Endothelial cell of umbilical vein (primary cell): Measurements from ENCODE around the gene PARK7. TPM values are rescaled to one million over a fixed set of nuclear protein-coding genes. Genes with fewer than 3 reads are reported as not detected.

ENCODE experiments used
- BruUV-seq: library from RNA; stranded (reverse); fragments of 400-500 nt; replicated peaks from 2 replicates; lab custom pipeline; 2021; lab: Mats Ljungman, UMichigan
- CTCF ChIA-PET: fragments of 300-600, 350-600 bp; sonication (Branson Sonifier 250); formaldehyde crosslinking; loops from one replicate; lab custom pipeline; 2021; ENCODE audit warnings: antibody characterized with exemption, inconsistent platforms; lab: Charles Lee
- POLR2A ChIA-PET: fragments of 300-600, 350-600 bp; sonication (Branson Sonifier 250); formaldehyde crosslinking; loops from one replicate; lab custom pipeline; 2021; ENCODE audit warnings: antibody characterized with exemption, inconsistent platforms; lab: Charles Lee
- DNase-seq: peaks from one replicate; pipeline ENCODE4 v3.0.0-alpha.2; 2011; ENCODE audit warnings: low read depth, low spot score
- FAIRE-seq: peaks from 2 replicates; lab custom pipeline; 2011; peaks lifted over from hg19 to GRCh38; lab: Jason Lieb, UNC
- H2AFZ ChIP-seq: 2 replicates; pipeline ENCODE4 v1.6.0; 2012; ENCODE audit warnings: low read depth, low read length, control low read depth, inconsistent platforms
- H3K27ac ChIP-seq: 2 replicates; pipeline ENCODE4 v1.5.1; 2011; ENCODE audit warnings: low read depth, mild to moderate bottlenecking, control low read depth, low read length, moderate library complexity; ENCODE audit not compliant: insufficient read depth
- H3K27me3 ChIP-seq, 2 experiments: 2 replicates each; pipeline versions ENCODE4 v1.6.0 to v1.6.1; 2011; ENCODE audit warnings: low read length in 2 of 2, mixed read lengths in 1 of 2; ENCODE audit not compliant: control insufficient read depth in 2 of 2, insufficient read depth in 2 of 2
- H3K36me3 ChIP-seq, 2 experiments: 2 replicates in 1 of 2; 3 replicates in 1 of 2; pipeline ENCODE4 v1.5.1; 2011; ENCODE audit warnings: low read length in 2 of 2, mild to moderate bottlenecking in 1 of 2, moderate library complexity in 1 of 2; ENCODE audit not compliant: control insufficient read depth in 2 of 2, insufficient read depth in 2 of 2; ENCODE audit errors: extremely low read depth in 1 of 2
- H3K4me1 ChIP-seq: 3 replicates; pipeline ENCODE4 v1.5.1; 2011; ENCODE audit warnings: mild to moderate bottlenecking, low read length; ENCODE audit not compliant: control insufficient read depth, insufficient read depth; ENCODE audit errors: extremely low read depth
- H3K4me2 ChIP-seq: 2 replicates; pipeline ENCODE4 v1.6.1; 2011; ENCODE audit warnings: low read length, control low read depth, mixed read lengths; ENCODE audit not compliant: insufficient read depth
- H3K4me3 ChIP-seq, 3 experiments: fragments of 200-600 bp in 1 of 3; sonication (generic), shearing (Covaris generic) in 1 of 3; replicated peaks in 1 of 3; 2 replicates each; pipeline ENCODE4 v1.5.1; 2011 to 2016; ENCODE audit warnings: control low read depth in 3 of 3, low read length in 3 of 3, mild to moderate bottlenecking in 2 of 3, inconsistent platforms in 1 of 3, low read depth in 1 of 3, moderate library complexity in 1 of 3; ENCODE audit not compliant: insufficient read depth in 1 of 3
- H3K79me2 ChIP-seq: 2 replicates; pipeline ENCODE4 v1.6.0; 2012; ENCODE audit warnings: low read length, inconsistent platforms; ENCODE audit not compliant: control insufficient read depth, insufficient read depth
- H3K9ac ChIP-seq: replicated peaks from 2 replicates; pipeline ENCODE3; 2011; ENCODE audit warnings: low read length, control low read depth; ENCODE audit not compliant: insufficient read depth; ENCODE audit errors: extremely low read depth
- H3K9me1 ChIP-seq: replicated peaks from 3 replicates; pipeline ENCODE4 v1.6.0; 2011; ENCODE audit warnings: mild to moderate bottlenecking, low read length; ENCODE audit not compliant: control insufficient read depth, insufficient read depth; ENCODE audit errors: extremely low read depth
- H3K9me3 ChIP-seq: replicated peaks from 2 replicates; pipeline ENCODE4 v1.5.1; 2012; ENCODE audit warnings: low read length, inconsistent platforms; ENCODE audit not compliant: control insufficient read depth, insufficient read depth
- H4K20me1 ChIP-seq: replicated peaks from 2 replicates; pipeline ENCODE3; 2011; ENCODE audit warnings: mild to moderate bottlenecking, low read length; ENCODE audit not compliant: control insufficient read depth, insufficient read depth; ENCODE audit errors: extremely low read depth
- EZH2 ChIP-seq: IDR thresholded peaks from 2 replicates; pipeline ENCODE4 v1.6.1; 2012; ENCODE audit warnings: borderline replicate concordance, low read depth, mild to moderate bottlenecking, moderate library complexity, low read length, inconsistent platforms; ENCODE audit not compliant: severe bottlenecking
- GATA2 ChIP-seq: IDR thresholded peaks from 2 replicates; pipeline ENCODE4 v1.7.0; 2011; ENCODE audit warnings: low read depth, mild to moderate bottlenecking, moderate library complexity, mixed read lengths, low read length; ENCODE audit not compliant: insufficient read length, insufficient read depth
- JUN ChIP-seq: IDR thresholded peaks from 2 replicates; pipeline ENCODE4 v1.6.1; 2011; ENCODE audit warnings: borderline replicate concordance, low read depth; ENCODE audit not compliant: insufficient read length, insufficient read depth
- POLR2A ChIP-seq: IDR thresholded peaks from 2 replicates; pipeline ENCODE4 v1.6.1; 2012; ENCODE audit warnings: low read depth, mild to moderate bottlenecking, control low read depth, low read length
- POLR2AphosphoS5 ChIP-seq: IDR thresholded peaks from 2 replicates; pipeline ENCODE4 v1.6.1; 2012; ENCODE audit warnings: low read depth, mild to moderate bottlenecking, control low read depth, low read length, moderate library complexity; ENCODE audit not compliant: insufficient read depth
- dilution Hi-C: fragments of 300-500 bp; cut with MboI; formaldehyde crosslinking; loops from one replicate; pipeline ENCODE4 v1.15.0; 2019; ENCODE audit warnings: low sequenced_read_pairs; ENCODE audit not compliant: extremely low pct_ligation_motif_present
- intact Hi-C: fragments of 100-400 bp; cut with micrococcal nuclease; formaldehyde crosslinking; loops from one replicate; pipeline ENCODE4 v1.10.0; 2022
- polyA plus RNA-seq, 4 experiments: library from polyadenylated mRNA; depleted of rRNA in 3 of 4; stranded (reverse) in 3 of 4; unstranded in 1 of 4; fragments of >200 nt; gene quantifications; 2 replicates each; pipeline versions ENCODE4 v1.2.1 to v1.2.3, GENCODE V29; 2011 to 2012; ENCODE audit warnings: missing spikeins in 1 of 4
- total RNA-seq: library from RNA; stranded (reverse); gene quantifications from 2 replicates; pipeline ENCODE4 v1.2.3, GENCODE V29; 2021
- TF ChIP-seq, protein P1 (sequence below): IDR thresholded peaks from 2 replicates; pipeline ENCODE4 v1.6.1; 2011; ENCODE audit not compliant: insufficient read depth, insufficient read length
- TF ChIP-seq, protein P2 (sequence below), 2 donors: IDR thresholded peaks; 1 replicate in 1 of 2; 2 replicates in 1 of 2; pipeline ENCODE4 v1.5.1; 2011; ENCODE audit warnings: low read length in 2 of 2, mild to moderate bottlenecking in 2 of 2, moderate library complexity in 2 of 2, control low read depth in 1 of 2, inconsistent platforms in 1 of 2, low read depth in 1 of 2; ENCODE audit not compliant: insufficient read depth in 1 of 2; ENCODE audit errors: extremely low read depth in 1 of 2

PARK7 gene
- total and polyA plus RNA-seq, 2 donors (not counting 3 experiments of a cell fraction or from before 2014, with no cell fraction given) = 203 to 294 TPM

DNA sequence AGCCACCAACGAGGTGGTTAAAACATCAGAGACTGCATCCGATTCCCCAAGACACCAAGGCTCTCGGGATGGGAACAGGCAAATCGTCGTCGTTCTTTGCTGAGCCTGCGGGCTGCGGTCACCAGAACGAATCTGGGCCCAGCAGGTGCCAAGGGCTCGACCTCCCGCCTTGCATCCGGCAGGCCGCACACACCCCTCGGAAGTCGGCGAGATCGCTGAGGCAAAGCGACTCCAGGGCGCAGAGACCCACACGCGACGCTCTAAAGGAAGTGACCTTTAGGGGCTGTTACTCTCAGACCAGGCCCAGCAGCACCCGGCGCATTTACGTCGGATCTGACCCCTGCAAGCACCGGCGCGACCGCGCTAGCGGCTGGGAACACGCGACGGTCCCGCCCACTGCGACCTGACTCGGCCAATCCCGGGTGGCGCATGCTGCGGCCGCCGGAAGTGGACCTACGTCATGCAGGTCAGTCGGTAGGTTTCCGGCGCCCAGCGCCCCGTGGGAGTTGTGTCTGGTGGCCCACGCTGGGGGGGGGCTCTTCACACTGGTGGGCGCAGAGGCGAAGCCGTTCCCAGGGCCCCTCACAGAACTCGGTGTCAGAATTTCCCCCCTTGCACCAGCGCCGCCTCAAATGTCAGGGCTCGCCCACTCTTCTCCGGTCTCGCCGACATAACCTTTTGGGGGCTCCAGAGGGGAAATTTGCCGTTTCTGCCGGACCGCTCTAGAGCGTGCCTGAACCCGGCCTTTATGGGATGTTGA, 7.5 kb upstream of the PARK7 start:
- CTCF ChIA-PET = no interaction called here
- H4K20me1 ChIP-seq = no peaks in the 10 kb centered on the region
- peak overlapping the region; percentile 85 for H3K4me2 ChIP-seq
- BruUV-seq = TSS peak; percentile 96
- no peaks in the 10 kb centered on the region for H3K79me2 ChIP-seq
- POLR2A ChIA-PET = no interaction called here
- peak overlapping the region; percentile 74 for H3K27ac ChIP-seq
- H3K4me3 ChIP-seq = peak overlapping the region; percentile 43 to 63 (median 56)
- H3K4me1 ChIP-seq = peaks cover 8% of the 10 kb centered on the region
- no peaks in the 10 kb centered on the region for H3K9me3 ChIP-seq
- FAIRE-seq (peak; percentile 91), DNase-seq (peak; percentile 83)
- no peaks in the 10 kb centered on the region for H3K36me3 ChIP-seq
- no peaks in the 10 kb centered on the region for H3K9me1 ChIP-seq
- TF ChIP-seq POLR2AphosphoS5 = peak; percentile 69
- peak; percentile 77 for TF ChIP-seq POLR2A
- TF ChIP-seq, protein P1, sequence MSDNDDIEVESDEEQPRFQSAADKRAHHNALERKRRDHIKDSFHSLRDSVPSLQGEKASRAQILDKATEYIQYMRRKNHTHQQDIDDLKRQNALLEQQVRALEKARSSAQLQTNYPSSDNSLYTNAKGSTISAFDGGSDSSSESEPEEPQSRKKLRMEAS = peak; percentile 46
- TF ChIP-seq JUN = no peak
- no peak for TF ChIP-seq GATA2
- TF ChIP-seq EZH2 = no peak
- TF ChIP-seq, protein P2, sequence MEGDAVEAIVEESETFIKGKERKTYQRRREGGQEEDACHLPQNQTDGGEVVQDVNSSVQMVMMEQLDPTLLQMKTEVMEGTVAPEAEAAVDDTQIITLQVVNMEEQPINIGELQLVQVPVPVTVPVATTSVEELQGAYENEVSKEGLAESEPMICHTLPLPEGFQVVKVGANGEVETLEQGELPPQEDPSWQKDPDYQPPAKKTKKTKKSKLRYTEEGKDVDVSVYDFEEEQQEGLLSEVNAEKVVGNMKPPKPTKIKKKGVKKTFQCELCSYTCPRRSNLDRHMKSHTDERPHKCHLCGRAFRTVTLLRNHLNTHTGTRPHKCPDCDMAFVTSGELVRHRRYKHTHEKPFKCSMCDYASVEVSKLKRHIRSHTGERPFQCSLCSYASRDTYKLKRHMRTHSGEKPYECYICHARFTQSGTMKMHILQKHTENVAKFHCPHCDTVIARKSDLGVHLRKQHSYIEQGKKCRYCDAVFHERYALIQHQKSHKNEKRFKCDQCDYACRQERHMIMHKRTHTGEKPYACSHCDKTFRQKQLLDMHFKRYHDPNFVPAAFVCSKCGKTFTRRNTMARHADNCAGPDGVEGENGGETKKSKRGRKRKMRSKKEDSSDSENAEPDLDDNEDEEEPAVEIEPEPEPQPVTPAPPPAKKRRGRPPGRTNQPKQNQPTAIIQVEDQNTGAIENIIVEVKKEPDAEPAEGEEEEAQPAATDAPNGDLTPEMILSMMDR (IDR thresholded peaks at IDR 0.05; ENCODE audit: extremely low read depth in 1 of 2, insufficient read depth in 1 of 2, low read depth in 1 of 2, low read length in 2 of 2) = no peak
- H3K27me3 ChIP-seq = no peaks in the 10 kb centered on the region
- intact Hi-C loops (loop anchor here (2.0 kb wide), 1 partner anchor 51 kb away; no protein-coding TSS in a partner anchor), dilution Hi-C loops (no loop called here)
- peak overlapping the region; percentile 90 for H2AFZ ChIP-seq
- peak overlapping the region; percentile 71 for H3K9ac ChIP-seq
